ENCODE data around the gene KAZN. TPM values are rescaled to one million over a fixed set of nuclear protein-coding genes. Genes with fewer than 3 reads are reported as not detected.
A peak's percentile ranks its signal among the peaks of the same experiment; 100 is the strongest.

The KAZN gene
- total and polyA plus RNA-seq, 10 donors = 20.0 to 245 (median 144) TPM

- Histone ChIP-seq H3K4me1 (peaks cover 0 to 23% (median 7%) of the 10 kb centered on the region in 6 donors), H3K36me3 (no peaks in the 10 kb centered on the region), H3K9me3 (no peaks in the 10 kb centered on the region), H3K4me3 (no peak overlapping the region), H3K27ac (no peak overlapping the region), H3K27me3 (replicated peaks in 1 of 7) (peaks cover 0 to 27% (median 0%) of the 10 kb centered on the region in 7 donors)
- intact Hi-C loops (cut with DNase I; ENCODE audit: low total_unique reads) = no loop called here
- no peak for DNase-seq
- TF ChIP-seq POLR2AphosphoS5 (IDR thresholded peaks at IDR 0.05) (no peak), POLR2A (IDR thresholded peaks at IDR 0.05) (no peak), CTCF (IDR thresholded peaks at IDR 0.05 in 8 of 11, conservative IDR thresholded peaks at IDR 0.05 in 3 of 11) (no peak)
Measured at GRCh38 chr1:14897080-14897449, 298.6 kb downstream of the KAZN start.

GRCh38 chr1:14897547-14897946 is 299.1 kb downstream of the KAZN start:
- no peaks in the 10 kb centered on the region for H3K9me3 ChIP-seq
- H3K27ac ChIP-seq = no peak overlapping the region
- no peaks in the 10 kb centered on the region for H3K36me3 ChIP-seq
- peaks cover 0 to 22% (median 0%) of the 10 kb centered on the region in 7 donors for H3K27me3 ChIP-seq (replicated peaks in 1 of 7)
- TF ChIP-seq POLR2A (IDR thresholded peaks at IDR 0.05) (no peak), CTCF (IDR thresholded peaks at IDR 0.05 in 8 of 11, conservative IDR thresholded peaks at IDR 0.05 in 3 of 11) (no peak), POLR2AphosphoS5 (IDR thresholded peaks at IDR 0.05) (no peak)
- intact Hi-C loops (cut with DNase I; ENCODE audit: low total_unique reads) = no loop called here
- no peak for DNase-seq
- no peak overlapping the region for H3K4me3 ChIP-seq
- peaks cover 0 to 23% (median 7%) of the 10 kb centered on the region in 6 donors for H3K4me1 ChIP-seq
- 82 to 86% (median 85%) methylated on average over 4 of the region's 4 CpGs for WGBS, 5 donors

- Histone ChIP-seq H3K4me1 (peaks cover 0 to 23% (median 7%) of the 10 kb centered on the region in 6 donors), H3K4me3 (no peak overlapping the region), H3K27me3 (replicated peaks in 1 of 7) (peaks cover 0 to 16% (median 0%) of the 10 kb centered on the region in 7 donors), H3K9me3 (no peaks in the 10 kb centered on the region), H3K27ac (no peak overlapping the region), H3K36me3 (no peaks in the 10 kb centered on the region)
- 85 to 92% (median 89%) methylated on average over 7 of the region's 7 CpGs for WGBS, 5 donors
- no peak for TF ChIP-seq CTCF (IDR thresholded peaks at IDR 0.05 in 8 of 11, conservative IDR thresholded peaks at IDR 0.05 in 3 of 11)
- TF ChIP-seq POLR2AphosphoS5 (IDR thresholded peaks at IDR 0.05) = no peak
- no peak for TF ChIP-seq POLR2A (IDR thresholded peaks at IDR 0.05)
- DNase-seq = no peak
- intact Hi-C loops (cut with DNase I; ENCODE audit: low total_unique reads) = no loop called here
Measured at GRCh38 chr1:14897997-14898645, 299.6 kb downstream of the KAZN start.

- no peaks in the 10 kb centered on the region for H3K9me3 ChIP-seq
- H3K4me1 ChIP-seq = peaks cover 0 to 20% (median 5%) of the 10 kb centered on the region in 6 donors
- H3K27me3 ChIP-seq (replicated peaks in 1 of 7) = peaks cover 0 to 13% (median 0%) of the 10 kb centered on the region in 7 donors
- peak overlapping the region in 4 of 8 donors; percentile 26 to 59 (median 50) for H3K27ac ChIP-seq
- H3K4me3 ChIP-seq = no peak overlapping the region
- whole genome bisulfite sequencing, 5 donors = 52 to 70% (median 65%) methylated on average over 11 of the region's 11 CpGs
- no peak for DNase-seq
- TF ChIP-seq POLR2AphosphoS5 (IDR thresholded peaks at IDR 0.05) (peak in 2 of 3 donors; percentile 26 to 55), CTCF (IDR thresholded peaks at IDR 0.05 in 8 of 11, conservative IDR thresholded peaks at IDR 0.05 in 3 of 11) (no peak), POLR2A (IDR thresholded peaks at IDR 0.05) (no peak)
- intact Hi-C loops (cut with DNase I; ENCODE audit: low total_unique reads) = no loop called here
- no peaks in the 10 kb centered on the region for H3K36me3 ChIP-seq
Measured at GRCh38 chr1:14899686-14900085, 301.2 kb downstream of the KAZN start.
